Hematopoietic multipotent progenitor cell treated with erythropoietin and hydrocortisone succinate and interleukin-3 and kit ligand, for 15 days (in vitro differentiated cells): ENCODE measurements around the gene TIAM2.

Source experiments
- DNase-seq: peaks from one replicate; pipeline ENCODE4 v3.0.0-alpha.2; 2015; ENCODE audit warnings: low spot score

TIAM2 gene

GRCh38 chr6:155128977-155129376 is 133.9 kb downstream of the TIAM2 start:
- DNase-seq = no peak

- DNase-seq = no peak
These were observed 134.6 kb downstream of the TIAM2 start for GRCh38 chr6:155129744-155130143.

GRCh38 chr6:155130161-155130853 is 135.2 kb downstream of the TIAM2 start:
- DNase-seq = no peak

- no peak for DNase-seq
These were observed 137.5 kb downstream of the TIAM2 start for GRCh38 chr6:155132617-155133016.

- DNase-seq = no peak
These were observed 145.9 kb downstream of the TIAM2 start for GRCh38 chr6:155141002-155141401.

- DNase-seq = no peak
These were observed 146.4 kb downstream of the TIAM2 start for GRCh38 chr6:155141512-155141911.

- no peak for DNase-seq
These were observed 147.3 kb downstream of the TIAM2 start for GRCh38 chr6:155142168-155143028.

- no peak for DNase-seq
These were observed 148.0 kb downstream of the TIAM2 start for GRCh38 chr6:155143029-155143577.

- no peak for DNase-seq
These were observed 148.5 kb downstream of the TIAM2 start for GRCh38 chr6:155143578-155144106.

GRCh38 chr6:155146205-155146604 is 151.1 kb downstream of the TIAM2 start:
- no peak for DNase-seq

GRCh38 chr6:155147958-155148663 is 153.0 kb downstream of the TIAM2 start:
- DNase-seq = no peak

- DNase-seq = no peak
These were observed 156.0 kb downstream of the TIAM2 start for GRCh38 chr6:155150967-155151671.

- no peak for DNase-seq
These were observed 157.3 kb downstream of the TIAM2 start for GRCh38 chr6:155152211-155153076.

- DNase-seq = no peak
These were observed 159.2 kb downstream of the TIAM2 start for GRCh38 chr6:155154158-155154830.

- DNase-seq = no peak
These were observed 160.8 kb downstream of the TIAM2 start for GRCh38 chr6:155155787-155156447.

GRCh38 chr6:155157101-155157500 is 162.0 kb downstream of the TIAM2 start:
- no peak for DNase-seq

- no peak for DNase-seq
These were observed 163.1 kb downstream of the TIAM2 start for GRCh38 chr6:155158030-155158843.

GRCh38 chr6:155162682-155163081 is 167.6 kb downstream of the TIAM2 start:
- no peak for DNase-seq

GRCh38 chr6:155163601-155164000 is 168.5 kb downstream of the TIAM2 start:
- no peak for DNase-seq
